Adrenal gland (tissue), 12 donors: ENCODE data around the gene LRRC61. TPM values are rescaled to one million over a fixed set of nuclear protein-coding genes. Genes with fewer than 3 reads are reported as not detected.

Source experiments
- DNase-seq, 7 donors: peaks; one replicate each; pipeline ENCODE4 v3.0.0-alpha.2; 2019 to 2020
- H3K27ac ChIP-seq, 5 donors: fragments of 200-600 bp; sonication (generic) in 4 of 5; 1 replicate in 3 of 5; 2 replicates in 2 of 5; pipeline versions ENCODE4 v1.5.1 to v1.8.0; 2016 to 2020; ENCODE audit warnings: mild to moderate bottlenecking in 1 of 5
- H3K27me3 ChIP-seq: fragments of 200-600 bp; 2 replicates; pipeline ENCODE4 v1.8.0; 2021
- H3K36me3 ChIP-seq, 2 donors: fragments of 200-600 bp; replicated peaks in 1 of 2; 1 replicate in 1 of 2; 2 replicates in 1 of 2; pipeline versions ENCODE4 v1.5.1 to v1.8.0; 2018 to 2022
- H3K4me1 ChIP-seq, 2 donors: fragments of 200-600 bp; replicated peaks in 1 of 2; 1 replicate in 1 of 2; 2 replicates in 1 of 2; pipeline versions ENCODE4 v1.5.1 to v1.8.0; 2018 to 2021
- H3K4me3 ChIP-seq, 4 donors: fragments of 200-600 bp; sonication (generic) in 3 of 4; one replicate each; pipeline ENCODE4 v1.5.1; 2016 to 2018
- H3K9me3 ChIP-seq, 3 donors: fragments of 200-600 bp; sonication (generic) in 1 of 3; replicated peaks in 1 of 3; 1 replicate in 2 of 3; 2 replicates in 1 of 3; pipeline versions ENCODE4 v1.5.1 to v1.8.0; 2016 to 2021
- CTCF ChIP-seq, 6 experiments: fragments of 450-650 bp in 4 of 6; fragments of 200-600 bp in 2 of 6; sonication (generic) in 1 of 6; IDR thresholded peaks; 1 replicate in 5 of 6; 2 replicates in 1 of 6; pipeline versions ENCODE4 v1.5.1 to v1.8.0; 2016 to 2021; ENCODE audit warnings: antibody characterized with exemption in 6 of 6, mild to moderate bottlenecking in 2 of 6, moderate library complexity in 1 of 6
- POLR2A ChIP-seq, 2 donors: fragments of 450-650 bp; IDR thresholded peaks; one replicate each; pipeline ENCODE4 v1.6.1; 2017; ENCODE audit warnings: antibody characterized with exemption in 2 of 2, mild to moderate bottlenecking in 2 of 2, moderate library complexity in 1 of 2
- WGBS, 4 donors: extraction: QIAGEN DNeasy Blood & Tissue Kit in 2 of 4; methylation state at CpG; one replicate each; pipeline versions ENCODE4 v1.1.5 to v1.1.7; 2013 to 2017; 5-methylcytosine and 5-hydroxymethylcytosine counted together
- intact Hi-C, 2 donors: fragments of 100-400 bp; cut with DNase I; formaldehyde crosslinking; loops; one replicate each; pipeline versions ENCODE4 v1.14.1 to v1.15.0; 2022 to 2023
- polyA plus RNA-seq, 3 donors: library from polyadenylated mRNA; stranded (reverse); fragments of 200-250 nt in 2 of 3; fragments of 350-450 nt in 1 of 3; fragmentation: Illumina TruSeq in 1 of 3; extraction: RNeasy Lipid Tissue Mini Kit (QIAGEN cat#74804) in 1 of 3; gene quantifications; one replicate each; pipeline ENCODE4 v1.2.3, GENCODE V29; 2013 to 2014
- total RNA-seq, 9 donors: library from RNA; depleted of rRNA in 4 of 9; stranded (reverse); fragments of >200 nt in 4 of 9; fragments of 120-200 nt in 1 of 9; fragmentation: NEBNext Ultra II Directional in 1 of 9; extraction: Animal tissue kit (Norgen Biotek cat#: 25700) in 1 of 9; gene quantifications; one replicate each; pipeline versions ENCODE4 v1.1.0 to v1.2.4, GENCODE V29; 2013 to 2023
- donor health status: healthy with polysubstance abuse.
- donor health status: Bipolar disorder and iron deficiency.
- donor health status: DM: yes; HTN: yes; CAD: no.
- donor health status: DM: no; HTN: no; CAD: no.
- donor health status: DM: no; HTN: no; CAD: no.
- donor health status: DM: yes; HTN: yes; CAD: no.

LRRC61 gene
- total and polyA plus RNA-seq, 12 donors = 8.6 to 1,435 (median 176) TPM

- Histone ChIP-seq H3K36me3 (peaks cover 0 to 35% of the 10 kb centered on the region in 2 donors), H3K4me3 (peak overlapping the region; percentile 62 to 91 (median 68)), H3K4me1 (peaks cover 20 to 32% of the 10 kb centered on the region in 2 donors), H3K9me3 (no peaks in the 10 kb centered on the region), H3K27me3 (no peaks in the 10 kb centered on the region), H3K27ac (peak overlapping the region; percentile 61 to 99 (median 97))
- TF ChIP-seq CTCF (IDR thresholded peaks at IDR 0.05) (no peak), POLR2A (IDR thresholded peaks at IDR 0.05) (no peak)
- WGBS, 4 donors = 0 to 2% (median 1%) methylated on average over 4 to 58 of the region's 58 CpGs
- DNase-seq = peak; percentile 67 to 89 (median 82)
- intact Hi-C loops = loop anchor here in 1 of 2 donors (2.0 kb wide), 1 partner anchor 42 kb away; no protein-coding TSS in a partner anchor
These were observed 46.0 kb downstream of the LRRC61 start for GRCh38 chr7:150368884-150369747.

GRCh38 chr7:150369748-150370501 lies 46.8 kb downstream of the LRRC61 start:
- Histone ChIP-seq H3K36me3 (peaks cover 0 to 41% of the 10 kb centered on the region in 2 donors), H3K9me3 (no peaks in the 10 kb centered on the region), H3K4me3 (peak overlapping the region; percentile 62 to 91 (median 68)), H3K27me3 (no peaks in the 10 kb centered on the region), H3K27ac (peak overlapping the region; percentile 61 to 99 (median 97)), H3K4me1 (peaks cover 20 to 35% of the 10 kb centered on the region in 2 donors)
- 18 to 26% (median 22%) methylated on average over 15 to 23 of the region's 23 CpGs for WGBS, 4 donors
- TF ChIP-seq CTCF (IDR thresholded peaks at IDR 0.05) (no peak), POLR2A (IDR thresholded peaks at IDR 0.05) (no peak)
- DNase-seq = peak in 1 of 7 donors; percentile 16
- intact Hi-C loops = loop anchor here in 1 of 2 donors (2.0 to 5.0 kb wide), 2 partner anchors 33 to 41 kb away; no protein-coding TSS in a partner anchor

GRCh38 chr7:150370612-150371071 lies 47.5 kb downstream of the LRRC61 start:
- H3K36me3 ChIP-seq = peaks cover 0 to 41% of the 10 kb centered on the region in 2 donors
- H3K4me3 ChIP-seq = peak overlapping the region in 1 of 4 donors; percentile 74
- 51 to 64% (median 55%) methylated on average over 3 of the region's 3 CpGs for WGBS, 4 donors
- H3K27me3 ChIP-seq = no peaks in the 10 kb centered on the region
- DNase-seq = peak in 2 of 7 donors; percentile 27 to 59
- no peaks in the 10 kb centered on the region for H3K9me3 ChIP-seq
- TF ChIP-seq CTCF (IDR thresholded peaks at IDR 0.05) (no peak), POLR2A (IDR thresholded peaks at IDR 0.05) (peak in 1 of 2 donors; percentile 21)
- intact Hi-C loops = loop anchor here in 1 of 2 donors (5.0 kb wide), 1 partner anchor 33 kb away; no protein-coding TSS in a partner anchor
- H3K4me1 ChIP-seq = peaks cover 20 to 35% of the 10 kb centered on the region in 2 donors
- H3K27ac ChIP-seq = peak overlapping the region in 4 of 5 donors; percentile 97 to 99 (median 98)
